Measurements from ENCODE around the gene ST6GALNAC4.
A peak's percentile ranks its signal among the peaks of the same experiment; 100 is the strongest.

ST6GALNAC4 gene, protein sequence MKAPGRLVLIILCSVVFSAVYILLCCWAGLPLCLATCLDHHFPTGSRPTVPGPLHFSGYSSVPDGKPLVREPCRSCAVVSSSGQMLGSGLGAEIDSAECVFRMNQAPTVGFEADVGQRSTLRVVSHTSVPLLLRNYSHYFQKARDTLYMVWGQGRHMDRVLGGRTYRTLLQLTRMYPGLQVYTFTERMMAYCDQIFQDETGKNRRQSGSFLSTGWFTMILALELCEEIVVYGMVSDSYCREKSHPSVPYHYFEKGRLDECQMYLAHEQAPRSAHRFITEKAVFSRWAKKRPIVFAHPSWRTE
- total RNA-seq: 9.3 to 14.3 (median 14.1) reads per million in 3 experiments

DNA sequence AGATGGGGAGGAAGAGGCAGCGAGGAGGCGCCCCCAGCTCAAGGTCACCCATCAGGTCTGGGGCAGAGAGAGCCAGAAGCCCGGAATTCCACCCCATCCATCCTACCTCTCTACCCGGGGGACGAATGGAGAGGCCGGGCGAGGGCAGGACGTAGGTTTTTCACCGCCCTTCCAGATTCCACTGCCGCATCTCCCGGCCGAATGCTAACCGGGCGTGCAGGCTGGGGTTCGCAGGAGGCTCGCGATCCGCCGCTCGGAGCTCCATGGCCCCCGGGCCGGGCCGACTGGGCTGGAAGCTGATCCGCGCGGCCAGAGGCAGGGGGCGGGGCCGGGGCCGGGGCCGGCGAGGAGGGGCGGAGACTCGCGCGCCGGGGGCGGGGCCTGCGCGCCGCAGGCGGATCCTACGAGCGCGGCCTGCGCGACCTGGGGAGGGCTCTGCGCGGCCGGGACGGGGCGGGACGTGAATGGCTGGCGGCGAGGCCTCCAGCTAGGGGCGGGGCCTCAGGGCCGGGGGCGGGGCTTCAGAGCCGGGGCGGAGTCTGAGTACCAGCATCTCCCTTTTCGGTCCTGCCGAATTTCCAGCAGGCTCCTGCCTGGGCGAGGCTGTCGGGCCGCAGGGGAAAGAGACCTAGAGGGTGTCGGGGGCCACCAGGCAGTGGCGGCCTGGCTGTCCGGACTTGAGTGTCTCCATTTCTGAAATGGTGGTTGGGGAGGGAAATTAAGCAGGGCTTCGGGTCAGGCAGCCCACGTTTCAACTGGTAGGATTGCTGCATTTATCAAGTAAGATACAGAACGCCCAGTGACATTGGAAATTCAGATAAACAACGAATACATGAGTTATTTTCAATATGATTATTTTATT, at the start of gene ST6GALNAC4:
ST6GALNAC4 (minus strand) TSS at position 322 of the 862 bp plus-strand sequence. CDS start 622 bp downstream, outside the sequence.
- peak; percentile 88 for DNase-seq

DNA sequence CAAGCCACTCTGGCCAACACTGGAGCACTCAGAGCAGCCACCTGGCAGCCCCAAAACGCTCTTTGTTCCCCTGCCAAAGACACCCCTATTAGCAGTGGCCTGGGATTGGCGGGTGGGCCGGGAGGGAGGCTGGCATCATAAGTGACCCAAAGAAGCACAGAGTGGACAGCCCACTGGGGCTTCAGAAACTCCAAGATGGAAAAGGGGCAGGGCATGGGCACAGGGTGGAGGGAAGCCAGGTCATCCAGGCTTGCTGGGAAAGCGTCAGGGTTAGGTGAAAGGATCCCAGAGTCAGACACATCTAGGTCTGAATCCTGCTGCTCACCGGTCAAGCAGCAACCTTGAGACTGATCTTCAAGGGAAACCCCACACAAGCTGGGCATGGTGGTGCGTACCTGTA, 49.1 kb upstream of the ST6GALNAC4 start:
- DNase-seq: no peak

GRCh38 chr9:127963359-127964064, 46.7 kb upstream of the ST6GALNAC4 start:
- DNase-seq: no peak

DNA sequence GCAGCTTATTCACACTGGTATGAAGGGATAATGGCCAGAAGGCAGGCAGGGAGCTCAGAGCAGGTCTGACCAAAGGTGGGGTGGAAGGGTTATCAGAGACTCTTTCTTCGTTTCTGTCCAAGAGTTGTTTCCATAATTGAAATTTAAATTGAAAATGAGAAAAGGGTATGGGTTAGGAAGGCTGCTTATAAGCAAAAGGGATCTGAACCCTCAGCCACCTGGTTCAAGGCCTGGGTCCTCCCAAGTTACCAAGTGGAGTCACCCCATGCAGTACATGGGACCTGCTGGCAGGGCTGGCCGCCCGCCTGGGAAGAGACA, 46.2 kb upstream of the ST6GALNAC4 start:
- DNase-seq: no peak

DNA sequence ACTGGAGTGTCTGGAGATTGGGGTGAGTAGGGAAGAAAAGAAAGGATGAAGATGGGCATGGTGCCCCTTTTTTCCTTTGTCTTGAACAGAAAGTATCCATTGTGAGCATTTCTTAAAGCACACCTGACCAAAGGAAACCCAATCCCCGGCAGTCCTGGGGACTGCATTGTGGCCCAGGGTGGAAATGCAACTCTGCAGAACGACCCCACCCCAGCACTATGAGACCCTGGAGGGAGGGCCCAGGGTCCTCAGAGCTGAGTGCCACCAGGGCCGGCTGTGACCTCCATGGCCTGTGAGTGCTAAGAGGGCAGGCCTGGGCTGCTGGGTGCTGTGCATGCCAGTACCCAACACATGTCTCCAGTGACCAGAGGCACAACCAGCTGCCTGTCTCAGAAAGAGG, 45.4 kb upstream of the ST6GALNAC4 start:
- no peak for DNase-seq

DNA sequence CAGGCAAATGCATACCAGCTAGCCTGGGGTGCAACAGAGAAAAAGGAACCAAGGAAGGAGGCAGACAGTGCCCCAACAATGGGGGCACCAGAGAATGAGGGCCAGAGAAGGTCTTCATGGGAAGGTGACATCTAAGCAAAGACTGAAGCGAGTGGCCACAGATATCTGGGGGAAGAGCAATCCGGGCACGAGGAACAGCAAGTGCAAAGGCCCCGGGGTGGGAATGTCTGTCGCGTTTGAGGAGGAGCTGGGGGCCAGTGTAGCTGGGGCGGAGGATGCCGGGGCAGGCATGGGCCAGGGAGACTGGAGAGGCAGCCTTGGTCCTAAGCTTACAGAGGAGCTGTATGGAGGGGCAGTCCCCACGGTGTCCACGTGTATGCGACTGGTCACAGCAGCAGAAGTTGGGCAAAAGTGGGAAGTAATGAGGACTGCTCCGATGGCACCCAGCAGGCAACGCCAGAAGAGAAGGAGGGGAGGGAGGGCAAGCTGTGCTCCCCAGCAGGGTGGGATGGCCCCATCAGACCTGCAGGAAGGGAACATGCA, 44.8 kb upstream of the ST6GALNAC4 start:
- no peak for DNase-seq

GRCh38 chr9:127961155-127961490, 44.3 kb upstream of the ST6GALNAC4 start:
- no peak for DNase-seq

- DNase-seq: no peak
Observed at GRCh38 chr9:127960410-127961154, 43.7 kb upstream of the ST6GALNAC4 start.

GRCh38 chr9:127959841-127960409, 43.1 kb upstream of the ST6GALNAC4 start:
- no peak for DNase-seq

DNA sequence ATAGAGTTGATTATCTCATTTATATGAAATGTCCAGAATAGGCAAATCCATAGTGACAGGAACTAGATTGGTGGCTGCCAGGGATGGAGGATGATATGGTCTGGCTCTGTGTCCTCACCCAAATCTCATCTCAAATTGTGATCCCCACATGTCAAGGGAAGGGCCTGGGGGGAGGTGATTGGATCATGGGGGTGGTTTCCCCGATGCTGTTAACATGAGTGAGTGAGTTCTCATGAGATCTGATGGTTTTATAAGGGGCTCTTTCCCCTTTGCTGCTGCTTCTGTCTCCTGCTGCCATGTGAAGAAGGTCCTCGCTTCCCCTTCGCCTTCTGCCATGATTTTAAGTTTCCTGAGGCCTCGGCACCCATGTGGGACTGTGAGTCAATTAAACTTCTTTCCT, 42.6 kb upstream of the ST6GALNAC4 start:
- DNase-seq: no peak

- no peak for DNase-seq
Observed at GRCh38 chr9:127958728-127959127, 41.9 kb upstream of the ST6GALNAC4 start.

GRCh38 chr9:127955294-127956015, 38.6 kb upstream of the ST6GALNAC4 start:
- DNase-seq: peak; percentile 78

DNA sequence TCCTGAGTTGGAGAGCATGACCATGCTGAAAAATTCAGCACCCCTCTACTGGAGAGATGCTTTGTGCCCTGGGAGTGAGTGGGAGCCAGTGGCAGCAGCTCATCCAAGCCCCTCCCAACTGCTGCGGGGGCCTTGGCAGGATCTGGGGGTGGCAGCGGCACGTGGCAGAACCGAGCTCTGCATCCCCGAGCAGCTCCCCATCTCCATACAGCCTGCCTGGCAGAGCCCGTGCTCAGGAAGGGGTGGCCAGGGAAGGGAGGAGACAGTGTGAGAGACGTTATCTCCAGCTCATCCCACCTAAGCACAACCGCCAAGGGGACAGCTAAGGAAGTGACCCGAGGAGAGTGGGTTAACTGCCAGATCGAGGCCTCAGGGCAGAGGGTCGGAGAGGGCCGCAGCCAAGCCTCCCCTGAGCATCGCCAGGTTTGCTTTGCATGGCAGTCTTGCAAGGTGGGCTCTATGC, 38.0 kb upstream of the ST6GALNAC4 start:
- no peak for DNase-seq

GRCh38 chr9:127953768-127954505, 37.1 kb upstream of the ST6GALNAC4 start:
- no peak for DNase-seq

- no peak for DNase-seq
Observed at GRCh38 chr9:127953154-127953553, 36.3 kb upstream of the ST6GALNAC4 start.

GRCh38 chr9:127950513-127951289, 33.9 kb upstream of the ST6GALNAC4 start:
- DNase-seq: no peak

DNA sequence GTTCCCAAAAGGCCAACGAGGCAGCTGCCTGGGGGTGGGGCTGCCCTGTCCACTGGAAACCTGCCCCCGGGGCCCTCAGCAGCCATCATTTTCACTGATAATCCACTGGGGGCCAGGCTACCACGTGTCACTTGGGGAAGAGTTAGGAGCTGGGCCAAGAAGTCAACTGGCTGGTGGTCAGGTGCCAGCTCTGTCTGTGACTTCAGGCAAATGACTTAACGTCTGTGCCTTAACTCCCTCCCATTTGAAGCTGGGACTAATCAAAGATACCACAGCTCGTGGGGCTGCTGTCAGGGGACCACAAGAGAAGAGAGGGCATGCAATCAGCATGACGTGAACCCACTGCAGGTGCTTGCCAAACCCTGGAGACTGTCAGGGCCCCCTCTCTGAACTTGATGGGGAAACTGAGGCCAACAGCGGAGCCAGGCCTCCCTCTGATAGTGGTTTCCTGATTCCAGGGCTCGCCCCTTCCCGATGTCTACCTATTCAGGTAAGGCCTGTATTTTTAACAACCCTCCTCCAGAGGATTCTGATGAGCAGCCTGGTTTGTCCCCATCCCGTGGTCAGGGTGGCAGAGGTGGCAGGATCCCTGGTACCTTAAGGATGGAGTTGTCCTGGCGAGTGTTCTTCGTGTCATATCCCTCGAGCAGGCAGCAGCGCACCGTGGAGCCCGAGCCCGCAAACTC, 33.1 kb upstream of the ST6GALNAC4 start:
- no peak for DNase-seq

DNA sequence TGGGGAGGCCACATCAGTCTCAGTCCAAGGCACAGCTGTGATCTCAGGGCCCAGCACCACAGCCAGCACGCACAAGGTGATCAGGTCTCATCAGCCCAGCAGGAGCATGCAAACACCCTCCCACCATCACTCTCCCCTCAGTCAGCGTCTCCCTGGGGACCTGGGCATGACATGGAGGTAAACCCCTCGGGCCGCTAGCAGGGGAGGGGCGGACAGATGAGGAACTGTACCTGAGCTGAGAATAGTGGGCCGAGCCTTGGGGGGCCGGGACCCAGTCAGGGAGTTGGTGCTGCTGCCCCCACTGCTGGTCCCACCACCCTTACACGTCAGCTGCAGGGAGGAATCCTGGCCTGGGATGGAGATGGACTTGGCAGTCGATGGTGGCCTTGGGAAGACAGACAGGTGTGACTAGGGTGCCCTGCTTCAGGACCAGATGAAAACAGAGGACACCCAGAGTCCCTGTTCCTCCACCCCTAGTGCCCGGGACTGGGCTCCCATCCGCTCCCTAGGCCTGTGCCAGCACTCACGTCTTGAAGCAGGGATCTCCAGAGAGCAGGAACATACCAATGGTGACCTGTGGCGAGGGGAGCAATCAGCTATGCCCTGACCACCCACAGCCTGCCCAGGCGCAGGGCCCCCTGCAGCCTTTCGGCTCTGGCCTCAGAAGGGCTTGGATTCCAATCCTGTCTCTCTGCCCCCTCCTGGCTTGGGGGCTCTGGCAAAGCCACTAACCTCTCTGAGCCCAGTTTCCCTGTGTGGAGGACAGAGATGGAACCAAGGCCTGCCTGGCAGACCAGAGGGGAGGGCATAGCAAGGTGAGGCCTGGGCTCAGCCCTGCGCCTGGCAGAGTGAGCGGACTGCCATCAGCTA, 31.2 kb upstream of the ST6GALNAC4 start:
- no peak for DNase-seq

All from central memory CD4-positive, alpha-beta T cell (primary cell).